ENCODE measurements around the gene TET1. TPM values are rescaled to one million over a fixed set of nuclear protein-coding genes. Genes with fewer than 3 reads are reported as not detected.
A peak's percentile ranks its signal among the peaks of the same experiment; 100 is the strongest.

TET1 gene
- total and polyA plus RNA-seq, 2 of the 13 experiments (the other 11 are each of a cell fraction or from before 2014, with no cell fraction given): 6.9 to 7.3 TPM

DNA sequence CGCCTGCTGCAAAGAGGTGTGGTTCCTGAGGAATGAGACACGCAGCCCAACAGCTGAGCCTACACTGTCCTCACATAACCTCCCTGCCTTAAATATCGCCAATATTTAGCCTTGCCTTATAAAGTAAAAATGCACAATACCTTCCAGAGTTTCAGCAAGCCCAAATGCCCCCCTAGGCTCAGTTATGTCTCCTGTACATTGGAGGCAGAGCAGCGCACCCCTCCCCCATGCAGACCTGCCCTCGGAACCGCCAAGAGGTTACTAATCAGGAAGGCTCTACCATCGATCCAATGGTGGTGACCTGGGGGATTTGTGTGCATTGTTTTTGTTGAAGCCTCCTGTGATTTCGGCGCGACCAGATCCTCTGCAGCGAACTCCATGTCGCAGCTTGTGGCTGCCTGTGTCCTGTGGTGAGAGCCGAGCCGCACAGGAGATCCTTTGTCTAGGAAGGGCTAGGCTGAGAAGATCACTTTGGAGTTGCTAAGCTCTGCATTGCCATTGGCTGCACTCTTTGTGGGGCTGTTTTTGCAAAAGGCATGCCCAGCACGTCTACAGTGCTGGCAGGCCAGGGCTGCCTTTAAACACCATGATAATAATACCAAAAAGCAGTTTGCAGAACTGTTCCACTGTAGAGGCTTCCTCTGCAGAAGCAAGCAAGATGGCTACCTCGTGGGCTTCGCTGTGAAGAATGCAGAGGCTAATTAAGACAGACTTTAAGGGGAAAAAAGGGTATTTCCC lies 40.1 kb downstream of the TET1 start (continued):
- TF ChIP-seq, protein P1, sequence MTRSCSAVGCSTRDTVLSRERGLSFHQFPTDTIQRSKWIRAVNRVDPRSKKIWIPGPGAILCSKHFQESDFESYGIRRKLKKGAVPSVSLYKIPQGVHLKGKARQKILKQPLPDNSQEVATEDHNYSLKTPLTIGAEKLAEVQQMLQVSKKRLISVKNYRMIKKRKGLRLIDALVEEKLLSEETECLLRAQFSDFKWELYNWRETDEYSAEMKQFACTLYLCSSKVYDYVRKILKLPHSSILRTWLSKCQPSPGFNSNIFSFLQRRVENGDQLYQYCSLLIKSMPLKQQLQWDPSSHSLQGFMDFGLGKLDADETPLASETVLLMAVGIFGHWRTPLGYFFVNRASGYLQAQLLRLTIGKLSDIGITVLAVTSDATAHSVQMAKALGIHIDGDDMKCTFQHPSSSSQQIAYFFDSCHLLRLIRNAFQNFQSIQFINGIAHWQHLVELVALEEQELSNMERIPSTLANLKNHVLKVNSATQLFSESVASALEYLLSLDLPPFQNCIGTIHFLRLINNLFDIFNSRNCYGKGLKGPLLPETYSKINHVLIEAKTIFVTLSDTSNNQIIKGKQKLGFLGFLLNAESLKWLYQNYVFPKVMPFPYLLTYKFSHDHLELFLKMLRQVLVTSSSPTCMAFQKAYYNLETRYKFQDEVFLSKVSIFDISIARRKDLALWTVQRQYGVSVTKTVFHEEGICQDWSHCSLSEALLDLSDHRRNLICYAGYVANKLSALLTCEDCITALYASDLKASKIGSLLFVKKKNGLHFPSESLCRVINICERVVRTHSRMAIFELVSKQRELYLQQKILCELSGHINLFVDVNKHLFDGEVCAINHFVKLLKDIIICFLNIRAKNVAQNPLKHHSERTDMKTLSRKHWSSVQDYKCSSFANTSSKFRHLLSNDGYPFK (CRISPR knock-in tag; IDR thresholded peaks at IDR 0.05; ENCODE audit: borderline replicate concordance): peak; percentile 75; the same call in 1 of the 2 replicates
- TF ChIP-seq ZNF251 (CRISPR knock-in tag; IDR thresholded peaks at IDR 0.05) (no peak), ZNF644 (CRISPR knock-in tag; IDR thresholded peaks at IDR 0.05; ENCODE audit: low read depth) (peak; percentile 72; the same call in 1 of the 2 replicates), NFE2L1 (CRISPR knock-in tag; IDR thresholded peaks at IDR 0.05; ENCODE audit: borderline replicate concordance) (no peak), SRF (IDR thresholded peaks at IDR 0.05; ENCODE audit: low read depth, low read length) (no peak), DNMT3B (CRISPR knock-in tag; conservative IDR thresholded peaks at IDR 0.05) (no peak), FOXA3 (CRISPR knock-in tag; IDR thresholded peaks at IDR 0.05) (peak; percentile 67), ZNF468 (CRISPR knock-in tag; IDR thresholded peaks at IDR 0.05) (no peak), PHF5A (CRISPR knock-in tag; IDR thresholded peaks at IDR 0.05; ENCODE audit: low read depth, unreplicated experiment) (no peak), ZBTB21 (CRISPR knock-in tag; IDR thresholded peaks at IDR 0.05) (no peak; the same call in 1 of the 2 replicates), POLR2A (IDR thresholded peaks at IDR 0.05; ENCODE audit: insufficient read depth in 1 of 2, low read depth in 2 of 2, low read length in 2 of 2) (peak; percentile 41 to 50; a peak in 3 of 4 replicates), MED13 (CRISPR knock-in tag; IDR thresholded peaks at IDR 0.05) (no peak; the same call in 1 of the 2 replicates)
- TF ChIP-seq, protein P2, sequence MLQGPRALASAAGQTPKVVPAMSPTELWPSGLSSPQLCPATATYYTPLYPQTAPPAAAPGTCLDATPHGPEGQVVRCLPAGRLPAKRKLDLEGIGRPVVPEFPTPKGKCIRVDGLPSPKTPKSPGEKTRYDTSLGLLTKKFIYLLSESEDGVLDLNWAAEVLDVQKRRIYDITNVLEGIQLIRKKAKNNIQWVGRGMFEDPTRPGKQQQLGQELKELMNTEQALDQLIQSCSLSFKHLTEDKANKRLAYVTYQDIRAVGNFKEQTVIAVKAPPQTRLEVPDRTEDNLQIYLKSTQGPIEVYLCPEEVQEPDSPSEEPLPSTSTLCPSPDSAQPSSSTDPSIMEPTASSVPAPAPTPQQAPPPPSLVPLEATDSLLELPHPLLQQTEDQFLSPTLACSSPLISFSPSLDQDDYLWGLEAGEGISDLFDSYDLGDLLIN (CRISPR knock-in tag; IDR thresholded peaks at IDR 0.05; ENCODE audit: borderline replicate concordance): no peak
- TF ChIP-seq, protein P3, sequence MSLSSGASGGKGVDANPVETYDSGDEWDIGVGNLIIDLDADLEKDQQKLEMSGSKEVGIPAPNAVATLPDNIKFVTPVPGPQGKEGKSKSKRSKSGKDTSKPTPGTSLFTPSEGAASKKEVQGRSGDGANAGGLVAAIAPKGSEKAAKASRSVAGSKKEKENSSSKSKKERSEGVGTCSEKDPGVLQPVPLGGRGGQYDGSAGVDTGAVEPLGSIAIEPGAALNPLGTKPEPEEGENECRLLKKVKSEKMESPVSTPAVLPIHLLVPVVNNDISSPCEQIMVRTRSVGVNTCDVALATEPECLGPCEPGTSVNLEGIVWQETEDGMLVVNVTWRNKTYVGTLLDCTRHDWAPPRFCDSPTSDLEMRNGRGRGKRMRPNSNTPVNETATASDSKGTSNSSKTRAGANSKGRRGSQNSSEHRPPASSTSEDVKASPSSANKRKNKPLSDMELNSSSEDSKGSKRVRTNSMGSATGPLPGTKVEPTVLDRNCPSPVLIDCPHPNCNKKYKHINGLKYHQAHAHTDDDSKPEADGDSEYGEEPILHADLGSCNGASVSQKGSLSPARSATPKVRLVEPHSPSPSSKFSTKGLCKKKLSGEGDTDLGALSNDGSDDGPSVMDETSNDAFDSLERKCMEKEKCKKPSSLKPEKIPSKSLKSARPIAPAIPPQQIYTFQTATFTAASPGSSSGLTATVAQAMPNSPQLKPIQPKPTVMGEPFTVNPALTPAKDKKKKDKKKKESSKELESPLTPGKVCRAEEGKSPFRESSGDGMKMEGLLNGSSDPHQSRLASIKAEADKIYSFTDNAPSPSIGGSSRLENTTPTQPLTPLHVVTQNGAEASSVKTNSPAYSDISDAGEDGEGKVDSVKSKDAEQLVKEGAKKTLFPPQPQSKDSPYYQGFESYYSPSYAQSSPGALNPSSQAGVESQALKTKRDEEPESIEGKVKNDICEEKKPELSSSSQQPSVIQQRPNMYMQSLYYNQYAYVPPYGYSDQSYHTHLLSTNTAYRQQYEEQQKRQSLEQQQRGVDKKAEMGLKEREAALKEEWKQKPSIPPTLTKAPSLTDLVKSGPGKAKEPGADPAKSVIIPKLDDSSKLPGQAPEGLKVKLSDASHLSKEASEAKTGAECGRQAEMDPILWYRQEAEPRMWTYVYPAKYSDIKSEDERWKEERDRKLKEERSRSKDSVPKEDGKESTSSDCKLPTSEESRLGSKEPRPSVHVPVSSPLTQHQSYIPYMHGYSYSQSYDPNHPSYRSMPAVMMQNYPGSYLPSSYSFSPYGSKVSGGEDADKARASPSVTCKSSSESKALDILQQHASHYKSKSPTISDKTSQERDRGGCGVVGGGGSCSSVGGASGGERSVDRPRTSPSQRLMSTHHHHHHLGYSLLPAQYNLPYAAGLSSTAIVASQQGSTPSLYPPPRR (CRISPR knock-in tag; IDR thresholded peaks at IDR 0.05; ENCODE audit: borderline replicate concordance): peak; percentile 86
- TF ChIP-seq, protein P4, sequence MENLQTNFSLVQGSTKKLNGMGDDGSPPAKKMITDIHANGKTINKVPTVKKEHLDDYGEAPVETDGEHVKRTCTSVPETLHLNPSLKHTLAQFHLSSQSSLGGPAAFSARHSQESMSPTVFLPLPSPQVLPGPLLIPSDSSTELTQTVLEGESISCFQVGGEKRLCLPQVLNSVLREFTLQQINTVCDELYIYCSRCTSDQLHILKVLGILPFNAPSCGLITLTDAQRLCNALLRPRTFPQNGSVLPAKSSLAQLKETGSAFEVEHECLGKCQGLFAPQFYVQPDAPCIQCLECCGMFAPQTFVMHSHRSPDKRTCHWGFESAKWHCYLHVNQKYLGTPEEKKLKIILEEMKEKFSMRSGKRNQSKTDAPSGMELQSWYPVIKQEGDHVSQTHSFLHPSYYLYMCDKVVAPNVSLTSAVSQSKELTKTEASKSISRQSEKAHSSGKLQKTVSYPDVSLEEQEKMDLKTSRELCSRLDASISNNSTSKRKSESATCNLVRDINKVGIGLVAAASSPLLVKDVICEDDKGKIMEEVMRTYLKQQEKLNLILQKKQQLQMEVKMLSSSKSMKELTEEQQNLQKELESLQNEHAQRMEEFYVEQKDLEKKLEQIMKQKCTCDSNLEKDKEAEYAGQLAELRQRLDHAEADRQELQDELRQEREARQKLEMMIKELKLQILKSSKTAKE (CRISPR knock-in tag; IDR thresholded peaks at IDR 0.05; ENCODE audit: borderline replicate concordance): peak; percentile 12; the same call in 1 of the 2 replicates
- TF ChIP-seq, protein P5, sequence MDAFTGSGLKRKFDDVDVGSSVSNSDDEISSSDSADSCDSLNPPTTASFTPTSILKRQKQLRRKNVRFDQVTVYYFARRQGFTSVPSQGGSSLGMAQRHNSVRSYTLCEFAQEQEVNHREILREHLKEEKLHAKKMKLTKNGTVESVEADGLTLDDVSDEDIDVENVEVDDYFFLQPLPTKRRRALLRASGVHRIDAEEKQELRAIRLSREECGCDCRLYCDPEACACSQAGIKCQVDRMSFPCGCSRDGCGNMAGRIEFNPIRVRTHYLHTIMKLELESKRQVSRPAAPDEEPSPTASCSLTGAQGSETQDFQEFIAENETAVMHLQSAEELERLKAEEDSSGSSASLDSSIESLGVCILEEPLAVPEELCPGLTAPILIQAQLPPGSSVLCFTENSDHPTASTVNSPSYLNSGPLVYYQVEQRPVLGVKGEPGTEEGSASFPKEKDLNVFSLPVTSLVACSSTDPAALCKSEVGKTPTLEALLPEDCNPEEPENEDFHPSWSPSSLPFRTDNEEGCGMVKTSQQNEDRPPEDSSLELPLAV (CRISPR knock-in tag; conservative IDR thresholded peaks at IDR 0.05; ENCODE audit: low read depth): no peak

All from HepG2 (cell line).